GM23338 (cell line): ENCODE data around the gene TMEM178A. TPM values are rescaled to one million over a fixed set of nuclear protein-coding genes. Genes with fewer than 3 reads are reported as not detected.

Experiments
- ATAC-seq: fragments of 200-7000 bp; cut with Tn5 transposase; 3 replicates; pipeline ENCODE4 v1.9.1; 2020
- DNase-seq: peaks from one replicate; pipeline ENCODE4 v3.0.0-alpha.2; 2015; ENCODE audit warnings: low spot score
- H2AFZ ChIP-seq: fragments of 200-600 bp; sonication (generic); 2 replicates; pipeline ENCODE4 v1.8.0; 2016; ENCODE audit warnings: antibody characterized with exemption, mild to moderate bottlenecking, moderate library complexity
- H3F3A ChIP-seq: fragments of 200-600 bp; sonication (generic); replicated peaks from 2 replicates; pipeline ENCODE4 v1.8.0; 2017; ENCODE audit warnings: antibody characterized with exemption, mixed run types, low read depth
- H3K27ac ChIP-seq: fragments of 200-600 bp; sonication (generic); 2 replicates; pipeline ENCODE4 v1.6.1; 2016; ENCODE audit warnings: low read depth
- H3K27me3 ChIP-seq: fragments of 200-600 bp; sonication (generic); 2 replicates; pipeline ENCODE4 v1.8.0; 2016; ENCODE audit warnings: mild to moderate bottlenecking, mixed run types, moderate library complexity; ENCODE audit not compliant: insufficient read depth
- H3K36me3 ChIP-seq: fragments of 200-600 bp; sonication (generic); 2 replicates; pipeline ENCODE4 v1.8.0; 2016; ENCODE audit warnings: mild to moderate bottlenecking; ENCODE audit not compliant: insufficient read depth
- H3K4me1 ChIP-seq: fragments of 200-600 bp; sonication (generic); 2 replicates; pipeline ENCODE4 v1.8.0; 2016; ENCODE audit warnings: mild to moderate bottlenecking, moderate library complexity; ENCODE audit not compliant: insufficient read depth
- H3K4me2 ChIP-seq: fragments of 200-600 bp; sonication (generic); 2 replicates; pipeline ENCODE4 v1.7.1; 2017; ENCODE audit warnings: mixed run types
- H3K4me3 ChIP-seq: fragments of 200-600 bp; sonication (generic); 2 replicates; pipeline ENCODE4 v1.6.1; 2016; ENCODE audit warnings: mixed run types
- H3K79me2 ChIP-seq: fragments of 200-600 bp; sonication (generic); replicated peaks from 2 replicates; pipeline ENCODE4 v1.8.0; 2017; ENCODE audit warnings: mild to moderate bottlenecking; ENCODE audit not compliant: insufficient read depth
- H3K9me2 ChIP-seq: fragments of 200-600 bp; sonication (generic); 2 replicates; pipeline ENCODE4 v1.8.0; 2017; ENCODE audit not compliant: insufficient read depth
- H4K20me1 ChIP-seq: fragments of 200-600 bp; sonication (generic); replicated peaks from 2 replicates; pipeline ENCODE4 v1.8.0; 2017; ENCODE audit warnings: mild to moderate bottlenecking; ENCODE audit not compliant: insufficient read depth
- H3K27ac Mint-ChIP-seq: 2 replicates; pipeline ENCODE4 v1.8.0; 2020; ENCODE audit warnings: inconsistent platforms, mild to moderate bottlenecking, moderate library complexity, mixed read lengths
- H3K27me3 Mint-ChIP-seq: 3 replicates; pipeline ENCODE4 v1.8.0; 2022; ENCODE audit warnings: low read depth, mild to moderate bottlenecking, moderate library complexity, mixed read lengths, inconsistent platforms; ENCODE audit not compliant: insufficient read depth, poor library complexity
- H3K36me3 Mint-ChIP-seq: 3 replicates; pipeline ENCODE4 v1.8.0; 2021; ENCODE audit warnings: low read depth, mild to moderate bottlenecking, inconsistent platforms, moderate library complexity, mixed read lengths
- H3K4me1 Mint-ChIP-seq: 3 replicates; pipeline ENCODE4 v1.8.0; 2020; ENCODE audit warnings: mild to moderate bottlenecking, inconsistent platforms, mixed read lengths
- H3K4me3 Mint-ChIP-seq: 3 replicates; pipeline ENCODE4 v1.8.0; 2021; ENCODE audit warnings: moderate library complexity, mild to moderate bottlenecking, inconsistent platforms, mixed read lengths
- H3K9me3 Mint-ChIP-seq: 3 replicates; pipeline ENCODE4 v1.8.0; 2020; ENCODE audit warnings: moderate library complexity, mild to moderate bottlenecking, inconsistent platforms, mixed read lengths
- CREB1 ChIP-seq: fragments of 250-450 bp; sonication (Bioruptor Pico); IDR thresholded peaks from 2 replicates; pipeline ENCODE4 v1.5.0; 2020; ENCODE audit warnings: low read depth, mild to moderate bottlenecking, moderate library complexity
- CTCF ChIP-seq, 2 experiments: fragments of 200-600 bp in 1 of 2; sonication (generic) in 1 of 2; conservative IDR thresholded peaks; 2 replicates each; pipeline versions ENCODE4 v1.5.1 to v1.6.1; 2016 to 2017; ENCODE audit warnings: antibody characterized with exemption in 2 of 2, low read depth in 2 of 2, mild to moderate bottlenecking in 2 of 2, moderate library complexity in 1 of 2
- EZH2 ChIP-seq: fragments of 200-600 bp; sonication (generic); IDR thresholded peaks from one replicate; pipeline ENCODE4 v1.8.0; 2017; ENCODE audit warnings: antibody characterized with exemption, mild to moderate bottlenecking, low read depth; ENCODE audit not compliant: unreplicated experiment
- EZH2phosphoT487 ChIP-seq: fragments of 200-600 bp; sonication (generic); IDR thresholded peaks from one replicate; pipeline ENCODE4 v1.8.1; 2018; ENCODE audit warnings: antibody characterized with exemption; ENCODE audit not compliant: unreplicated experiment
- JUNB ChIP-seq: IDR thresholded peaks from one replicate; pipeline ENCODE4 v1.6.1; 2016; ENCODE audit warnings: antibody characterized with exemption; ENCODE audit not compliant: unreplicated experiment
- NANOG ChIP-seq: IDR thresholded peaks from 2 replicates; pipeline ENCODE4 v1.6.1; 2016; ENCODE audit warnings: antibody characterized with exemption, borderline replicate concordance
- ZNF114 ChIP-seq: fragments of 250-450 bp; sonication (Bioruptor Pico); IDR thresholded peaks from 2 replicates; pipeline ENCODE4 v1.5.0; 2020; ENCODE audit warnings: mild to moderate bottlenecking, moderate library complexity
- ZNF331 ChIP-seq: fragments of 250-450 bp; sonication (Bioruptor Pico); IDR thresholded peaks from 2 replicates; pipeline ENCODE4 v1.5.0; 2020; ENCODE audit warnings: low read depth, mild to moderate bottlenecking, moderate library complexity
- polyA plus RNA-seq: library from polyadenylated mRNA; unstranded; fragments of >200 nt; fragmentation: Nextera tagmentation; extraction: Ambion mirVana; gene quantifications from 2 replicates; pipeline ENCODE4 v1.2.1, GENCODE V29; 2016
- total RNA-seq: library from RNA; depleted of rRNA; stranded (reverse); fragments of >200 nt; shearing (Covaris generic); gene quantifications from 2 replicates; pipeline ENCODE4 v1.2.3, GENCODE V29; 2014
- TF ChIP-seq, protein P1 (sequence below): IDR thresholded peaks from one replicate; pipeline ENCODE4 v1.6.1; 2018; ENCODE audit warnings: antibody characterized with exemption; ENCODE audit not compliant: unreplicated experiment
- TF ChIP-seq, protein P2 (sequence below): IDR thresholded peaks from 2 replicates; pipeline ENCODE4 v1.6.1; 2016; ENCODE audit warnings: antibody characterized with exemption
- TF ChIP-seq, protein P3 (sequence below): fragments of 250-450 bp; sonication (Bioruptor Pico); IDR thresholded peaks from 2 replicates; pipeline ENCODE4 v1.5.0; 2020; ENCODE audit warnings: mild to moderate bottlenecking, moderate library complexity

The TMEM178A gene
- total and polyA plus RNA-seq, 2 experiments from 2014 or later: 10.3 to 12.3 TPM

DNA sequence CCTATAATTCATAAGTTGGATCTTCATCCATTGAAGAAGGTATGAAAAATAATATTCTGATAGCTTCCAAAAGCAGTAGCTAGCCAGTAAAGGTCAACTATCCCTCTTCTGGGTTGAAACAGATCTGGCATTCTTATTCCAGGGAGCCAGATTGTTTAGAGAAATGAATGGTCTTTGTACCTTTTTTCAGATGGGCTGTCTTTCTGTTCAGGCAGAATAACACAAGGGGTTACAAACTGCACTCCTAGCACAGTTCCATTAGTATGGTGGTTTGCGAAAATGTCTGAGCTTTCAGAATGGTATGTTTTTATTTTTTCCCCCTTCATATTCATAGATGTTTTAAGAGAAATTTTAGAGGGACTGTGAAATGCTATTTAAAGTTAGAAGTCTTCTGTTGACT lies 47.5 kb upstream of the TMEM178A start (continued):
- TF ChIP-seq, protein P1, sequence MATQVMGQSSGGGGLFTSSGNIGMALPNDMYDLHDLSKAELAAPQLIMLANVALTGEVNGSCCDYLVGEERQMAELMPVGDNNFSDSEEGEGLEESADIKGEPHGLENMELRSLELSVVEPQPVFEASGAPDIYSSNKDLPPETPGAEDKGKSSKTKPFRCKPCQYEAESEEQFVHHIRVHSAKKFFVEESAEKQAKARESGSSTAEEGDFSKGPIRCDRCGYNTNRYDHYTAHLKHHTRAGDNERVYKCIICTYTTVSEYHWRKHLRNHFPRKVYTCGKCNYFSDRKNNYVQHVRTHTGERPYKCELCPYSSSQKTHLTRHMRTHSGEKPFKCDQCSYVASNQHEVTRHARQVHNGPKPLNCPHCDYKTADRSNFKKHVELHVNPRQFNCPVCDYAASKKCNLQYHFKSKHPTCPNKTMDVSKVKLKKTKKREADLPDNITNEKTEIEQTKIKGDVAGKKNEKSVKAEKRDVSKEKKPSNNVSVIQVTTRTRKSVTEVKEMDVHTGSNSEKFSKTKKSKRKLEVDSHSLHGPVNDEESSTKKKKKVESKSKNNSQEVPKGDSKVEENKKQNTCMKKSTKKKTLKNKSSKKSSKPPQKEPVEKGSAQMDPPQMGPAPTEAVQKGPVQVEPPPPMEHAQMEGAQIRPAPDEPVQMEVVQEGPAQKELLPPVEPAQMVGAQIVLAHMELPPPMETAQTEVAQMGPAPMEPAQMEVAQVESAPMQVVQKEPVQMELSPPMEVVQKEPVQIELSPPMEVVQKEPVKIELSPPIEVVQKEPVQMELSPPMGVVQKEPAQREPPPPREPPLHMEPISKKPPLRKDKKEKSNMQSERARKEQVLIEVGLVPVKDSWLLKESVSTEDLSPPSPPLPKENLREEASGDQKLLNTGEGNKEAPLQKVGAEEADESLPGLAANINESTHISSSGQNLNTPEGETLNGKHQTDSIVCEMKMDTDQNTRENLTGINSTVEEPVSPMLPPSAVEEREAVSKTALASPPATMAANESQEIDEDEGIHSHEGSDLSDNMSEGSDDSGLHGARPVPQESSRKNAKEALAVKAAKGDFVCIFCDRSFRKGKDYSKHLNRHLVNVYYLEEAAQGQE: no peak
- no peak for TF ChIP-seq CREB1 (CRISPR knock-in tag)
- TF ChIP-seq, protein P2, sequence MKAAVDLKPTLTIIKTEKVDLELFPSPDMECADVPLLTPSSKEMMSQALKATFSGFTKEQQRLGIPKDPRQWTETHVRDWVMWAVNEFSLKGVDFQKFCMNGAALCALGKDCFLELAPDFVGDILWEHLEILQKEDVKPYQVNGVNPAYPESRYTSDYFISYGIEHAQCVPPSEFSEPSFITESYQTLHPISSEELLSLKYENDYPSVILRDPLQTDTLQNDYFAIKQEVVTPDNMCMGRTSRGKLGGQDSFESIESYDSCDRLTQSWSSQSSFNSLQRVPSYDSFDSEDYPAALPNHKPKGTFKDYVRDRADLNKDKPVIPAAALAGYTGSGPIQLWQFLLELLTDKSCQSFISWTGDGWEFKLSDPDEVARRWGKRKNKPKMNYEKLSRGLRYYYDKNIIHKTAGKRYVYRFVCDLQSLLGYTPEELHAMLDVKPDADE: no peak
- TF ChIP-seq ZNF114 (CRISPR knock-in tag): no peak

- peaks cover 2% of the 10 kb centered on the region; the same call in 2 of the 3 replicates for H3K4me1 Mint-ChIP-seq
- TF ChIP-seq, protein P2: no peak
- TF ChIP-seq, protein P3, sequence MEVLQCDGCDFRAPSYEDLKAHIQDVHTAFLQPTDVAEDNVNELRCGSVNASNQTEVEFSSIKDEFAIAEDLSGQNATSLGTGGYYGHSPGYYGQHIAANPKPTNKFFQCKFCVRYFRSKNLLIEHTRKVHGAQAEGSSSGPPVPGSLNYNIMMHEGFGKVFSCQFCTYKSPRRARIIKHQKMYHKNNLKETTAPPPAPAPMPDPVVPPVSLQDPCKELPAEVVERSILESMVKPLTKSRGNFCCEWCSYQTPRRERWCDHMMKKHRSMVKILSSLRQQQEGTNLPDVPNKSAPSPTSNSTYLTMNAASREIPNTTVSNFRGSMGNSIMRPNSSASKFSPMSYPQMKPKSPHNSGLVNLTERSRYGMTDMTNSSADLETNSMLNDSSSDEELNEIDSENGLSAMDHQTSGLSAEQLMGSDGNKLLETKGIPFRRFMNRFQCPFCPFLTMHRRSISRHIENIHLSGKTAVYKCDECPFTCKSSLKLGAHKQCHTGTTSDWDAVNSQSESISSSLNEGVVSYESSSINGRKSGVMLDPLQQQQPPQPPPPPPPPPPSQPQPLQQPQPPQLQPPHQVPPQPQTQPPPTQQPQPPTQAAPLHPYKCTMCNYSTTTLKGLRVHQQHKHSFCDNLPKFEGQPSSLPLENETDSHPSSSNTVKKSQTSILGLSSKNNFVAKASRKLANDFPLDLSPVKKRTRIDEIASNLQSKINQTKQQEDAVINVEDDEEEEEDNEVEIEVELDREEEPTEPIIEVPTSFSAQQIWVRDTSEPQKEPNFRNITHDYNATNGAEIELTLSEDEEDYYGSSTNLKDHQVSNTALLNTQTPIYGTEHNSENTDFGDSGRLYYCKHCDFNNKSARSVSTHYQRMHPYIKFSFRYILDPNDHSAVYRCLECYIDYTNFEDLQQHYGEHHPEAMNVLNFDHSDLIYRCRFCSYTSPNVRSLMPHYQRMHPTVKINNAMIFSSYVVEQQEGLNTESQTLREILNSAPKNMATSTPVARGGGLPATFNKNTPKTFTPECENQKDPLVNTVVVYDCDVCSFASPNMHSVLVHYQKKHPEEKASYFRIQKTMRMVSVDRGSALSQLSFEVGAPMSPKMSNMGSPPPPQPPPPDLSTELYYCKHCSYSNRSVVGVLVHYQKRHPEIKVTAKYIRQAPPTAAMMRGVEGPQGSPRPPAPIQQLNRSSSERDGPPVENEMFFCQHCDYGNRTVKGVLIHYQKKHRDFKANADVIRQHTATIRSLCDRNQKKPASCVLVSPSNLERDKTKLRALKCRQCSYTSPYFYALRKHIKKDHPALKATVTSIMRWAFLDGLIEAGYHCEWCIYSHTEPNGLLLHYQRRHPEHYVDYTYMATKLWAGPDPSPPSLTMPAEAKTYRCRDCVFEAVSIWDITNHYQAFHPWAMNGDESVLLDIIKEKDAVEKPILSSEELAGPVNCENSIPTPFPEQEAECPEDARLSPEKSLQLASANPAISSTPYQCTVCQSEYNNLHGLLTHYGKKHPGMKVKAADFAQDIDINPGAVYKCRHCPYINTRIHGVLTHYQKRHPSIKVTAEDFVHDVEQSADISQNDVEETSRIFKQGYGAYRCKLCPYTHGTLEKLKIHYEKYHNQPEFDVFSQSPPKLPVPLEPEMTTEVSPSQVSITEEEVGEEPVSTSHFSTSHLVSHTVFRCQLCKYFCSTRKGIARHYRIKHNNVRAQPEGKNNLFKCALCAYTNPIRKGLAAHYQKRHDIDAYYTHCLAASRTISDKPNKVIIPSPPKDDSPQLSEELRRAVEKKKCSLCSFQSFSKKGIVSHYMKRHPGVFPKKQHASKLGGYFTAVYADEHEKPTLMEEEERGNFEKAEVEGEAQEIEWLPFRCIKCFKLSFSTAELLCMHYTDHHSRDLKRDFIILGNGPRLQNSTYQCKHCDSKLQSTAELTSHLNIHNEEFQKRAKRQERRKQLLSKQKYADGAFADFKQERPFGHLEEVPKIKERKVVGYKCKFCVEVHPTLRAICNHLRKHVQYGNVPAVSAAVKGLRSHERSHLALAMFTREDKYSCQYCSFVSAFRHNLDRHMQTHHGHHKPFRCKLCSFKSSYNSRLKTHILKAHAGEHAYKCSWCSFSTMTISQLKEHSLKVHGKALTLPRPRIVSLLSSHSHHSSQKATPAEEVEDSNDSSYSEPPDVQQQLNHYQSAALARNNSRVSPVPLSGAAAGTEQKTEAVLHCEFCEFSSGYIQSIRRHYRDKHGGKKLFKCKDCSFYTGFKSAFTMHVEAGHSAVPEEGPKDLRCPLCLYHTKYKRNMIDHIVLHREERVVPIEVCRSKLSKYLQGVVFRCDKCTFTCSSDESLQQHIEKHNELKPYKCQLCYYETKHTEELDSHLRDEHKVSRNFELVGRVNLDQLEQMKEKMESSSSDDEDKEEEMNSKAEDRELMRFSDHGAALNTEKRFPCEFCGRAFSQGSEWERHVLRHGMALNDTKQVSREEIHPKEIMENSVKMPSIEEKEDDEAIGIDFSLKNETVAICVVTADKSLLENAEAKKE (CRISPR knock-in tag): no peak
- no peak for TF ChIP-seq EZH2phosphoT487
- TF ChIP-seq EZH2: no peak
- no peak for TF ChIP-seq ZNF114 (CRISPR knock-in tag)
- no peak for TF ChIP-seq ZNF331 (CRISPR knock-in tag)
- TF ChIP-seq CTCF (conservative IDR thresholded peaks at IDR 0.05; ENCODE audit: low read depth in 2 of 2): no peak
- no peak for TF ChIP-seq JUNB
- no peak for TF ChIP-seq NANOG
- TF ChIP-seq CREB1 (CRISPR knock-in tag): no peak
Measured at GRCh38 chr2:39618736-39619135, 47.0 kb upstream of the TMEM178A start.

More at GRCh38 chr2:39618736-39619135, 47.0 kb upstream of the TMEM178A start:
- Histone ChIP-seq H3K79me2 (no peaks in the 10 kb centered on the region), H4K20me1 (no peaks in the 10 kb centered on the region), H3F3A (no peaks in the 10 kb centered on the region; the same call in 1 of the 2 replicates), H3K27me3 (no peaks in the 10 kb centered on the region), H3K4me2 (no peak overlapping the region), H3K9me2 (no peaks in the 10 kb centered on the region; the same call in 1 of the 2 replicates), H2AFZ (no peak overlapping the region), H3K4me1 (peaks cover 8% of the 10 kb centered on the region; the same call in 1 of the 2 replicates), H3K27ac (no peak overlapping the region), H3K36me3 (no peaks in the 10 kb centered on the region), H3K4me3 (no peak overlapping the region)
- DNase-seq: no peak
- Mint-ChIP-seq H3K27me3 (no peaks in the 10 kb centered on the region), H3K4me3 (no peak overlapping the region), H3K36me3 (no peaks in the 10 kb centered on the region), H3K27ac (no peak overlapping the region), H3K9me3 (no peaks in the 10 kb centered on the region)
- ATAC-seq: no peak
